H1 (cell line): Measurements from ENCODE around the gene ORC3.

Source experiments
- CBX5 ChIP-seq: fragments of 300-800, 300-1000 bp; sonication (generic); IDR thresholded peaks from 2 replicates; pipeline ENCODE4 v1.7.1; 2016; ENCODE audit warnings: antibody characterized with exemption, low read length, low read depth
- CREB1 ChIP-seq: IDR thresholded peaks from 2 replicates; pipeline ENCODE4 v1.6.1; 2012; ENCODE audit warnings: inconsistent platforms
- CTCF ChIP-seq, 3 experiments: IDR thresholded peaks; 1 replicate in 2 of 3; 2 replicates in 1 of 3; pipeline versions ENCODE4 v1.5.1 to v1.6.1; 2011; ENCODE audit warnings: low read length in 3 of 3, mild to moderate bottlenecking in 3 of 3, inconsistent platforms in 2 of 3, low read depth in 1 of 3, moderate library complexity in 1 of 3; ENCODE audit not compliant: insufficient read depth in 1 of 3; ENCODE audit errors: control extremely low read depth in 1 of 3
- EP300 ChIP-seq, 2 experiments: IDR thresholded peaks; 1 replicate in 1 of 2; 2 replicates in 1 of 2; pipeline ENCODE4 v1.6.1; 2011 to 2012; ENCODE audit warnings: low read depth in 2 of 2, low read length in 2 of 2, mild to moderate bottlenecking in 2 of 2, borderline replicate concordance in 1 of 2, inconsistent platforms in 1 of 2, moderate library complexity in 1 of 2
- JUN ChIP-seq: IDR thresholded peaks from 2 replicates; pipeline ENCODE4 v1.6.1; 2011; ENCODE audit warnings: low read depth, mild to moderate bottlenecking, improper control_type of control experiment, low read length
- JUND ChIP-seq: IDR thresholded peaks from 2 replicates; pipeline ENCODE4 v1.6.1; 2011; ENCODE audit warnings: mild to moderate bottlenecking, improper control_type of control experiment, low read length
- POLR2A ChIP-seq, 2 experiments: IDR thresholded peaks; 1 replicate in 1 of 2; 2 replicates in 1 of 2; pipeline ENCODE4 v1.6.1; 2011; ENCODE audit warnings: low read depth in 2 of 2, low read length in 2 of 2, mild to moderate bottlenecking in 2 of 2; ENCODE audit errors: control extremely low read depth in 1 of 2
- RAD21 ChIP-seq, 2 experiments: IDR thresholded peaks in 1 of 2; conservative IDR thresholded peaks in 1 of 2; 2 replicates each; pipeline ENCODE4 v1.6.1; 2011; ENCODE audit warnings: low read depth in 2 of 2, low read length in 2 of 2, improper control_type of control experiment in 1 of 2, inconsistent platforms in 1 of 2, mild to moderate bottlenecking in 1 of 2, moderate library complexity in 1 of 2
- SIN3A ChIP-seq, 2 experiments: IDR thresholded peaks in 1 of 2; conservative IDR thresholded peaks in 1 of 2; 2 replicates each; pipeline ENCODE4 v1.6.1; 2011 to 2012; ENCODE audit warnings: low read length in 2 of 2, improper control_type of control experiment in 1 of 2, low read depth in 1 of 2, mild to moderate bottlenecking in 1 of 2
- SP2 ChIP-seq: IDR thresholded peaks from 2 replicates; pipeline ENCODE4 v1.6.1; 2012; ENCODE audit warnings: mild to moderate bottlenecking, low read length, inconsistent platforms
- TBP ChIP-seq: IDR thresholded peaks from 2 replicates; pipeline ENCODE4 v1.6.1; 2011; ENCODE audit warnings: low read depth, low read length, improper control_type of control experiment
- TCF12 ChIP-seq: IDR thresholded peaks from 2 replicates; pipeline ENCODE4 v1.6.1; 2011; ENCODE audit warnings: low read depth, mild to moderate bottlenecking, low read length

GRCh38 chr6:87583822-87584221 lies 6.1 kb upstream of the ORC3 start:
- no peak for TF ChIP-seq TBP
- TF ChIP-seq JUN = no peak
- no peak for TF ChIP-seq CTCF (IDR thresholded peaks at IDR 0.05; ENCODE audit: control extremely low read depth in 1 of 3, insufficient read depth in 1 of 3, low read depth in 1 of 3, low read length in 3 of 3)
- TF ChIP-seq CREB1 = no peak
- no peak for TF ChIP-seq TCF12
- no peak for TF ChIP-seq SIN3A (conservative IDR thresholded peaks at IDR 0.05 in 1 of 2, IDR thresholded peaks at IDR 0.05 in 1 of 2; ENCODE audit: low read depth in 1 of 2, low read length in 2 of 2)
- no peak for TF ChIP-seq SP2
- no peak for TF ChIP-seq EP300 (IDR thresholded peaks at IDR 0.05; ENCODE audit: borderline replicate concordance in 1 of 2, low read depth in 2 of 2, low read length in 2 of 2)
- TF ChIP-seq JUND = no peak
- no peak for TF ChIP-seq POLR2A (IDR thresholded peaks at IDR 0.05; ENCODE audit: control extremely low read depth in 1 of 2, low read depth in 2 of 2, low read length in 2 of 2)
- no peak for TF ChIP-seq CBX5
- no peak for TF ChIP-seq RAD21 (IDR thresholded peaks at IDR 0.05 in 1 of 2, conservative IDR thresholded peaks at IDR 0.05 in 1 of 2; ENCODE audit: low read depth in 2 of 2, low read length in 2 of 2)
